T follicular helper cell (primary cell): Measurements from ENCODE around the gene YARS1.
"Not testable (repeated sequence)": the region's sequence is repeated elsewhere in the genome, so short reads cannot be mapped to it uniquely, and the experiment has no call there.

Experiments used
- DNase-seq: peaks from one replicate; pipeline ENCODE4 v3.0.0-alpha.2; 2020; ENCODE audit warnings: low read depth

The YARS1 gene

GRCh38 chr1:32817815-32818786 lies 943 bp upstream of the YARS1 start:
- peak; percentile 13 for DNase-seq

- no peak for DNase-seq
Measured at GRCh38 chr1:32816676-32817158, 441 bp downstream of the YARS1 start.

- no peak for DNase-seq
Measured at GRCh38 chr1:32813941-32814739, 3.0 kb downstream of the YARS1 start.

DNA sequence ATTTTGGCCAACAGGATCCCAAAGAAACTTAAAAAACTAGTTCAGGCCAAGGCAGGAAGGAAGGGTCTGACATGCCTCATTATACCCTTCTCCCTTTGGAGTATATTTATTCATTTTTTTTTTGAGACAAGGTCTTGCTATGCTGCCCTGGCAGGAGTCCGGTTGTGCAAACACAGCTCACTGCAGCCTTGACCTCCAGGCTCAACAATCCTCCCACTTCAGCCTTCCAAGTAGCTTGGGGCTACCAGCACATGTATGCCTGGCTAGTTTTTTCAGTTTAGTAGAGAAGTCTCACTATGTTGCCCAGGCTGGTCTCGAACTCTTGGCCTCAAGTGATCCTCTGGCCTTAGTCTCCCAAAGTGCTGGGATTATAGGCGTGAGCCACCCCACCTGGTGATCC lies 5.2 kb downstream of the YARS1 start:
- DNase-seq: no peak

- DNase-seq: no peak
Measured at GRCh38 chr1:32811265-32811664, 5.9 kb downstream of the YARS1 start.

- DNase-seq: no peak
Measured at GRCh38 chr1:32810358-32810757, 6.8 kb downstream of the YARS1 start.

- no peak for DNase-seq
Measured at GRCh38 chr1:32808580-32808979, 8.6 kb downstream of the YARS1 start.

- no peak for DNase-seq
Measured at GRCh38 chr1:32806910-32807523, 10.1 kb downstream of the YARS1 start.

GRCh38 chr1:32806290-32806689 lies 10.9 kb downstream of the YARS1 start:
- no peak for DNase-seq

DNA sequence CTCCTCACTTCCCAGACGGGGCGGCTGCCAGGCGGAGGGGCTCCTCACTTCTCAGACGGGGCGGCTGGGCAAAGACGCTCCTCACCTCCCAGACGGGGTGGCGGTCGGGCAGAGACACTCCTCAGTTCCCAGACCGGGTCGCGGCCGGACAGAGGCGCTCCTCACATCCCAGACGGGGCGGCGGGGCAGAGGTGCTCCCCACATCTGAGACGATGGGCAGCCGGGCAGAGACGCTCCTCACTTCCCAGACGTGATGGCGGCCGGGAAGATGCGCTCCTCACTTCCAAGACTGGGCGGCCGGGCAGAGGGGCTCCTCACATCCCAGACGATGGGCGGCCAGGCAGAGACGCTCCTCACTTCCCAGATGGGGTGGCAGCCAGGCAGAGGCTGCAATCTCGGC lies 12.7 kb downstream of the YARS1 start:
- not testable (repeated sequence) for DNase-seq

DNA sequence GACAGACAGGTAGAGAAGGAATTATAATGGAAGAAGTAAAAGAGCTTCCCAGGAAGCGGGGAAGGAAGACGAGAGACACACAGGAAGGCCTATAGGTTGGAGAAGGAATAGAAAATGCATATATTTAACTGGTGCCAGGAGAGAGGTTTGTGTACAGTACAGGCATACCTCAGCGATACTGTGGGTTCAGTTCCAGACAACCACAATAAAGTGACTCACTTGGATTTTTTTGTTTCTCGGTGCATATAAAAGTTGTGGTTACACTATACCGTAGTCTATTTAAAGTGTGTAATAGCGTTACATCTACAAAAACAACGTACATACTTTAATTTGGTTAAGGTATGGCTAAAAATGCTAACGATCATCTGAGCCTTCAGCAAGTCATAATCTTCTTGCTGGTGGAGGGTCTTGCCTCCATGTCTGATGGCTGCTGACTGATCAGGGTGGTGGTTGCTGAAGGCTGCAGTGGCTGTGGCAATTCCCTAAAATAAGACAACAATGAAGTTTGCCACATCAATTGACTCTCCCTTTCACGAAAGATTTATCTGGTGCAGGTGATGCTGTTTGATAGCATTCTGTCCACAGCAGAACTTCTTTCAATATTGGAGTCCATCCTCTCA lies 16.0 kb downstream of the YARS1 start:
- DNase-seq: peak; percentile 7

DNA sequence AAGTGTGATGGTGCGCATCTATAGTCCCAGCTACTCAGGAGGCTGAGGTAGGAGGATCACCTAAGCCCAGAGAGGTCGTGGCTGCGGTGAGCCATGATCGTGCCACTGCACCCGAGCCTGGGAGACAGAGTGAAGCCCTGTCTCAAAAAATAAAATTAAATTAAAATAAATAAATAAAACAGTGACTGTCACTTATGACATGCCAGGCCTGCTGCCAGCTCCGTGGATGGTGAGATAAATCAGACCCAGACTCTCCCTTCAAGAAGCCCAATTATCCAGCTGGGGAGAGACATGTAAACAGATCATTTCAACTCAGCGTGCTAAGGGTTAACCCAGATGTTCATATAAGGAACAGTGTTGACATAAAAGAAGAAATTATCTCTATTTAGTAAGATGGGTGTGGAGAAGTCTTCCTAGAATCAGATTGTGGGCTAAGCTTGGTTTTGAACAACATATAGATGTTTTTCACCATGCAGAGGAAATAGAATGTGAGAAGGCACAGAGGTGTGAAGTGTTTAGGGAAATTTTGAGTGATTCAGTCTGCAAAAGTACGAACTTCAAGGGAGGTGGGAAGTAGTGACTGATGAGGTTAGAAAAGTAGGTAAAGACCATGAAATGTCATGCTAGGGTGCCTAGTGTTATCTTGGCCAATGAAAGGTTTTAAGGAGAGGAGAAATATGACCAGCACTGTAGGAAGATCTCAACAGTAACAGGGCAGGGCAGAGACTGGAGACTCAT lies 18.3 kb downstream of the YARS1 start:
- no peak for DNase-seq

DNA sequence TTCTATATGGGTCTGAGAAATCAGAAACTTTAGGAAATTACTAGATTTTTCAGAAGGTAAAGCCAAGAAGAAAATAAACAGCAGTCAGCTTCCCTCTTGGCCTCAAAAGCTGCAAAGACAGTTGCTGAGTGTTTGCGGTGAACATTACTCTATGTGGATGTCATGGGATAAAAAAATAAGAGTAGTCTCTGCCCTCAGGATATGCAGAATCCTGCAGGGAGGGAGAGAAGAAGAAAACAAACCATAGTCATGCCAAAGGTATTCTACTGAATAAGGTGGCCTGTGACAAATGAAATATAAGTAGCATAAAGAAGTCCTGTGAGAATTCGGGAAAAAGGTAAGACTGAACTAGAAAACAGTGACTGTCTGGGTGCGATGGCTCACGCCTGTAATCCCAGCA lies 19.0 kb downstream of the YARS1 start:
- DNase-seq: no peak

- no peak for DNase-seq
Measured at GRCh38 chr1:32797456-32797855, 19.7 kb downstream of the YARS1 start.

DNA sequence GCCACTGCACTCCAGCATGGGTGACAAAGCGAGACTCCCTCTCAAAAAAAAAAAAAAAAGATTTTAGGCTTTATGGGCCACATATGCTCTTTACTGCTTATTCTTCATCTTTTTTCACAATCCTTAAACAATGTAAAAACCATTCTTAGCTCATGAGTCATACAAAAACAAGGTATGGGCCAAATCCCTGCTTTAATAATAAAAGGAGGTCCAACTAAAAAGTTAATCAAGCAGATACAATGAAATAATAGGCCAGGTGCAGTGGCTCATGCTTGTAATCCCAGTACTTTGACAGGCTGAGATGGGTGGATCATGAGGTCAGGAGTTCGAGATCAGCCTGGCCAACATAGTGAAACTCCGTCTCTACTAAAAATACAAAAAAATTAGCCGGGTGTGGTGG lies 21.4 kb downstream of the YARS1 start:
- DNase-seq: not testable (repeated sequence)

DNA sequence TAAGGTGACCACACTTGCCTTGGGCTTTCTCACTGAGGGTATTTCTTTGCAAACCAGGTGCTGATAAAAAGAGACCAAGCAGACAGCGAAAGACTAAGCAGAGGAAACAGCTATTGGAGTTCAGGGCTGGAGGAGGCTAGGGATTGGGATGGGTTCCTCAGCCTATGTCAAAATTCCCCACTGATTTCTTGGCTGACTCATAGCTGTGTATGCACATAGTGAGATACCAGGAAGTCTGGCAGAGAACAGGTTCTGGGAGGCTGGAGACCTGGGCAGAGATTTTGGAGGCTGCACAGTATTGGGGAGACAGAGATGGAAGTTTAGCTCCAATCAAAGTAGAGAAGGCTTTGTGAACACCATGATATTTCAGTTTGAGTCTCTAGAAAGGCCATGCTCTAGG lies 25.3 kb downstream of the YARS1 start:
- no peak for DNase-seq

DNA sequence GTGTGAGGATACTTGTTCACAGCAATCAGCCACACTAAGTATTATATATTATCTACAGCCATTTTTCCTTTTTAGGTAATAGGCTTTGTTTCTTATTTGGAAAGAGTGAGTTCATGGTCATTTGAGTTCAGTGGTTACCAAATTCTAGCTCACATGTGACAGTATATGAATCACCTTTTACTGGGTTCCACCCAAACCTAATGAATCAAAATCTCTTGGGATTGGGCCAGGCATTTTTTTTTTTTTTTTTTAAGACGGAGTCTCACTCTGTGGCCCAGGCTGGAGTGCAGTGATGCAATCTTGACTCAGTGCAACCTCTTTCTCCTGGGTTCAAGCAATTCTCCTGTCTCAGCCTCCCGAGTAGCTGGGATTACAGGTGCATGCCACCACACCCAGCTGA lies 27.8 kb downstream of the YARS1 start:
- DNase-seq: not testable (repeated sequence)

GRCh38 chr1:32786856-32787255 lies 30.3 kb downstream of the YARS1 start:
- DNase-seq: no peak

- no peak for DNase-seq
Measured at GRCh38 chr1:32784817-32785216, 32.3 kb downstream of the YARS1 start.

DNA sequence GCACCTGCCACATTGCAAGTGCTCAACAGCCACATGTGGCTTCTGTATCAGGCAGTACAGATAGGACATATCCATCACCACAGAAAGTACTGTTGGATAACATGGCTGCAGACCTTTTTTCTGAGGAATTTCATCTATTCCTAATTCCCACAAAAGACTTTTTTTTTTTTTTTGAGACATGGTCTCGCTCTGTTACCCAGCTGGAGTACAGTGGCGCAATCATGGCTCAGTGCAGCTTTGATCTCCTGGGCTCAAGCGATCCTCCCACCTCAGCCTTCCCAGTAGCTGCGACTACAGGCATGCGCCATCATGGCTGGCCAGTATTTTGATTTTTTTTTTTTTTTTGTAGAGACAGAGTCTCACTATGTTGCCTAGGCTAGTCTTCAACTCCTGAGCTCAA lies 33.3 kb downstream of the YARS1 start:
- no peak for DNase-seq

GRCh38 chr1:32782086-32782485 lies 35.1 kb downstream of the YARS1 start:
- DNase-seq: no peak
